ENCODE results near the gene MFSD2B.

MFSD2B gene

DNA sequence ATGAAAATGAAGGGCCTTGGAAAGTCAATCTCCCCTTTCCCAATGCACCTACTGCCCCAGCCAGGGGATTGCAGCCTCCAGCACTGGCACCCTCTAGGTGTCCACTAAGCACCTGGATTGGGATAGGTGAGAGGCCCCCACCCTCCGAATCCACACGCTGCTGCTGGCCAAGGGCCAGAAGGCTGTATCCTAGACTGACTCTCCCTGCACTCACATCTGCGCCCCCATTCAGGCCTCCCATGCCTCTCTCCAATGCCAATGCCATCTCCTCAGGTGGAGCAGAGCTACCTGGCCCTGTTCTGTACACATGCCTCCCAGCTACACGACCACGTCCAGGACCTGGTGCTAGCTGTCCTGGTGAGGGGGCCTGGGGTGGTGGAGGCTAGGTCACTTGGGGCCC, 9.8 kb downstream of the MFSD2B start:
- TF ChIP-seq, protein P1, sequence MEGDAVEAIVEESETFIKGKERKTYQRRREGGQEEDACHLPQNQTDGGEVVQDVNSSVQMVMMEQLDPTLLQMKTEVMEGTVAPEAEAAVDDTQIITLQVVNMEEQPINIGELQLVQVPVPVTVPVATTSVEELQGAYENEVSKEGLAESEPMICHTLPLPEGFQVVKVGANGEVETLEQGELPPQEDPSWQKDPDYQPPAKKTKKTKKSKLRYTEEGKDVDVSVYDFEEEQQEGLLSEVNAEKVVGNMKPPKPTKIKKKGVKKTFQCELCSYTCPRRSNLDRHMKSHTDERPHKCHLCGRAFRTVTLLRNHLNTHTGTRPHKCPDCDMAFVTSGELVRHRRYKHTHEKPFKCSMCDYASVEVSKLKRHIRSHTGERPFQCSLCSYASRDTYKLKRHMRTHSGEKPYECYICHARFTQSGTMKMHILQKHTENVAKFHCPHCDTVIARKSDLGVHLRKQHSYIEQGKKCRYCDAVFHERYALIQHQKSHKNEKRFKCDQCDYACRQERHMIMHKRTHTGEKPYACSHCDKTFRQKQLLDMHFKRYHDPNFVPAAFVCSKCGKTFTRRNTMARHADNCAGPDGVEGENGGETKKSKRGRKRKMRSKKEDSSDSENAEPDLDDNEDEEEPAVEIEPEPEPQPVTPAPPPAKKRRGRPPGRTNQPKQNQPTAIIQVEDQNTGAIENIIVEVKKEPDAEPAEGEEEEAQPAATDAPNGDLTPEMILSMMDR (IDR thresholded peaks at IDR 0.05): no peak
- H3K4me3 ChIP-seq: no peak overlapping the region
- no peak overlapping the region for H3K27ac ChIP-seq
- DNase-seq (ENCODE audit: low spot score): no peak

- H3K27ac ChIP-seq: no peak overlapping the region
- DNase-seq (ENCODE audit: low spot score): no peak
- TF ChIP-seq, protein P1 (IDR thresholded peaks at IDR 0.05): no peak
- H3K4me3 ChIP-seq: no peak overlapping the region
Measured at GRCh38 chr2:24020244-24020643, 10.4 kb downstream of the MFSD2B start.

GRCh38 chr2:24021122-24021998, 11.5 kb downstream of the MFSD2B start:
- no peak for DNase-seq (ENCODE audit: low spot score)
- H3K27ac ChIP-seq: no peak overlapping the region
- no peak overlapping the region for H3K4me3 ChIP-seq
- TF ChIP-seq, protein P1 (IDR thresholded peaks at IDR 0.05): no peak

DNA sequence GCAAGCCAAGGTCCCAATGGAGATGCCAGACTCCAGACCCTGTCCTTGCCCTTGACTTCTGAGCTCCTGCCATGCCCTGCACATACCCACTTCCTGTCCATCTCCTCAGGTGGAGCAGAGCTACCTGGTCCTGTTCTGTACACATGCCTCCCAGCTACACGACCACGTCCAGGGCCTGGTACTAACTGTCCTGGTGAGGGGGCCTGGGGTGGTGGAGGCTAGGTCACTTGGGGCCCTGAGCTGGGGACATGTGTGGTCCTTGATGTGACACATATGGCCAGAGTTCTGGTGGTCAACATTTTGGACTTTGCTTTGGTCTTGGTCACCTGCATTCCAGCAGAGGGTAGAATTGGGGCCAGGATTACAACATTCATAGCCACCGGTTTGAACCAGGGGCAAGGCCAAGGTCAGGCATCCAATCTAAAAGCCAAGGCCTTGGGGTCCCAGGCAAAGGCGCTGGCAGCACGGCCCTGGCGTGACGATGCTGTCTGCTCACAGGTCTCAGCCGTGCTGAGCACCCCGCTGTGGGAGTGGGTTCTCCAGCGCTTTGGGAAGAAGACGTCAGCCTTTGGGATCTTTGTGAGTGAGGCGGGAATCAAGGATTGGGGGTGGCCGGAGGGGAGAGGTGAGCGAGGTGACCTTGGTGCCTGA, 12.6 kb downstream of the MFSD2B start:
- H3K4me3 ChIP-seq: no peak overlapping the region
- H3K27ac ChIP-seq: no peak overlapping the region
- no peak for DNase-seq (ENCODE audit: low spot score)
- TF ChIP-seq, protein P1 (IDR thresholded peaks at IDR 0.05): no peak

- Histone ChIP-seq H3K4me3 (no peak overlapping the region), H3K27ac (no peak overlapping the region)
- DNase-seq (ENCODE audit: low spot score): no peak
- TF ChIP-seq, protein P1 (IDR thresholded peaks at IDR 0.05): no peak
Measured at GRCh38 chr2:24022975-24023575, 13.2 kb downstream of the MFSD2B start.

DNA sequence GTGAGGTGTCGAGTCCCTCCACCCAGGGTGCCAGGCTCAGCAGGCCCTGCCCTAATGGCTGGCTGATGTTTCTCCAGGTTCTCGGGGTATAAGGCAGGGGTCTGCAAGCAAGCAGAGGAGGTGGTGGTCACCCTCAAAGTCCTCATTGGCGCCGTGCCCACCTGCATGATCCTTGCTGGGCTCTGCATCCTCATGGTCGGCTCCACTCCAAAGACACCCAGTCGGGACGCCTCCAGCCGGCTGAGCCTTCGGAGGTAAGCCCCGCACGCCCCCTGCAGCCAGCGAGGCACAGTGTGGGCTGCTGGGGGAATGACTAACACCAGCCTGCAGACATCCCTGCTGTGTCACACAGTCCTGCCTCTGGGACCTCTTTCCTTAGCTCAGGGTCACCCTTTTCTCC, 14.1 kb downstream of the MFSD2B start:
- DNase-seq (ENCODE audit: low spot score): no peak
- TF ChIP-seq, protein P1 (IDR thresholded peaks at IDR 0.05): no peak
- Histone ChIP-seq H3K27ac (no peak overlapping the region), H3K4me3 (no peak overlapping the region)
